NCI-H510A (cell line): Measurements from ENCODE around the gene CYP2J2.
"Not testable (repeated sequence)": the region's sequence is repeated elsewhere in the genome, so short reads cannot be mapped to it uniquely, and the experiment has no call there.

Source experiments
- DNase-seq: peaks from one replicate; lab custom pipeline; 2025; lab: John Stamatoyannopoulos, UW

CYP2J2 gene

DNA sequence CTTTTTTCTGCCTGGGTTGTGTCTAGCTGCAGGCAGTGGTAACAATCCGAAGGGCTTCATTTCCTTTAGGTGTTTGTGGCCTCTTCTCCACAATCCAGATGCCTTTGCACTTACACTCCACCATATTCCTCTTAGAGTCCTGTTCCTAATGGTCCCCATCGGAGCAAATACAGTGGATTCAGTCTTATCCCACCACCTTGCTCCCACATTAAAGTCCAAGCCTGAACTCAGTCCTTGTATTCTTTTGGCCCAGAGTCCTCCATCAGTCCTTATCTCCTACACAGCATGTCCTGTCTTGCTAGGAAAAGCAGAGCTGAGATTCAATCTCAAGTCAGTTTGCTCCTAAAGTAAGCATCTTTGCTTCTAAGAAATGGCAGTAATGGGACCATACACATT lies 8.8 kb downstream of the CYP2J2 start:
- no peak for DNase-seq

DNA sequence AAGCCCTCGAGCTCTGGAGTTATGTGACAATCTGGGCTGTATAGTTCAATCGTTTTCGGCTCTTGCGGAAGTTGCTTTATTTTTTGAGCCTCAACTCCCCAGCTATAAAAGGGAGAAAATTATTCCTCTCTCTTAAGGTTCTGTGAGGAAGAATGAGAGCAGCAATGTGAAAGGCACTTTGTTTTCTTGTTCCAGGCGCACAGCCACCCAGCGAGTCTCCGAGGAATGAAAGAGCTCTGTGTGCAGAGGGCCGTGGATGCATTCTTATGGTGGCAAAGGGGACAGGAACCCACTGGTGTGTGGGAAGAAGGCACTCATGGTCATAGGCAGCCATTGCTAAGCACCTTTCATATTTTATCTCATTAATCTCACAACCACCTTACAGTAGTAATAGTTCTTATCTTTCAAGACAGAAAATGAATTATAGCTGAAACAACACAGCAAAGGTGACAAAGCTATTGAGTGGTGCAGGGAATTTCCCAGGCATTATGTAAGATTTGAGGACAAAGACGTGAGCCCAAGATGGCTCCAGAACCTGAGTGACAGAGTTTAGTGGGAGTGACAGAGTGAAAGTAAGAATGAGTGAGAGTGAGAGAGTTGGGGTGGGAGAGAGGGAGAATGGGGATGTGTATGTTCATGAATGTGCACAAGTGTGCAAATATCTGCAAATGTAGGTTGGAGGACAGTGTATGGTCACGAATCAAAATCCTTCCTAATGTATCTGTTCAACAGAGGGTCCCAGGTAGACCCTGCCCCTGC lies 9.4 kb downstream of the CYP2J2 start:
- DNase-seq: no peak

DNA sequence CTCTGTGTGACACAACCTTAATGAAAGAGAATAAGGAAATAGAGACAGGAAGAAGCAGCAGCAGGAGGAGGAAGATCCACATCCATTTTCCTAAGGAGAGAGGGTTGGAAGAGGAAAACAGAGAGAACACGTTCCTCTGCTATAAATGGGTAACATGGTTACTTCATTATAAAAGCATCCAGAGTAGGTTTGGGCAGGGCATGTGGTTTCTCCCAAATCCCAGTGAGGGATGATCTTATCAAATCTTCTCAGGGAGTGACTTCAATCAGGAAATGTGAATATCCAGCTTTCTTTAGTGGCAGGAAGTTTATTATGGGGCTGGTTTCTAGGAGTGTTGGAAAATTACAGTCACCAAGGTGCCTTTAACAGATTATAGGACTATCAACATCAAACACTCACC lies 11.1 kb downstream of the CYP2J2 start:
- DNase-seq: no peak

GRCh38 chr1:59914791-59915286 lies 11.7 kb downstream of the CYP2J2 start:
- not testable (repeated sequence) for DNase-seq

GRCh38 chr1:59908682-59909081 lies 17.9 kb downstream of the CYP2J2 start:
- DNase-seq: no peak

- DNase-seq: no peak
These were observed 18.5 kb downstream of the CYP2J2 start for GRCh38 chr1:59908084-59908483.

DNA sequence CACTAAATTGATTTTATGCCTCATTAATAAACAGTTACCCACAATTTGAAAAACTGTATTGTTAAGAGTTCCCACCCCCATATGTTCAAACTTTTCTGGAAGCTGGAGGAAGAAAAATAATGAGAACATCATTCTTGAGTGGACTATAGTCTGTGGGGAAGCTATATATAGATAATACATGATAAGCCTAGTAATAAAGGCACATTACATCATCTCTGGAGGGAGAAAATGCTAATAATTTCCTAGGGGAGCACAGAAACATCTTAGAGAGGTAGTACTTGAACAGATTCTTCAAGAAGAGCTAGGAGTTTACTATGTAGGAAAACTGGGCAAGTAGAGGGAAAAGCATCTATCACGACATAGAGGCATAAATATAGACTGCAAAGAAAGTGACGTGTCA lies 19.6 kb downstream of the CYP2J2 start:
- DNase-seq: no peak

GRCh38 chr1:59903141-59903754 lies 23.3 kb downstream of the CYP2J2 start:
- no peak for DNase-seq

DNA sequence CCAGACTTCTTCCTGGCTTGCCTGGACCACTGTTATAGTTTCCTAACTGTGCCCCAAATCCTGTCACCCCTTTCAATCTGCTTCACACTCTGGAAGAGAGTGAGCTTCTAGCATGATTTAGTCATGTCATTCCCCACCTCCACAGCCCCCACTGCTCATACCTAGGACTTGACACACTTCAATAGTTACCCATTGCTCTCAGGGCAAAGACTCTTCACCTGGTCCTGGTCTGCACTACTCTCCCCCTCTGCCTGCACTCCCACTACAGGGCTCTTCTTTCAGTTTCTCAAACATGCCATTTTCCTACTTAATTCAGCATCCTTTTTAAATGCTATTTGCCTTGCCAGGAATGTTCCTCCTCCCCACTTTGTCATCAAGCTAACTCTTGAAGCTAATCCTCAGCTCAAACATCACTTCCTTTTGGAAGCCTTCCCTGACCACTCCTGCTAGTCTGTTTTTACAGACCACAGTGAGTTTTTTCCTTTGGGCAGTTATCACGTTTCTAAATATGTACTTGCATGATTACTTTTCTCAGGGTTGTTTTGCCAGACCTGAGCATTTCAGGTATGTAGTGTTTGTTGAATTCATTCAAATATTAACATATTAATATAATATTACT lies 24.7 kb downstream of the CYP2J2 start:
- no peak for DNase-seq

- no peak for DNase-seq
These were observed 25.9 kb downstream of the CYP2J2 start for GRCh38 chr1:59900640-59901039.

DNA sequence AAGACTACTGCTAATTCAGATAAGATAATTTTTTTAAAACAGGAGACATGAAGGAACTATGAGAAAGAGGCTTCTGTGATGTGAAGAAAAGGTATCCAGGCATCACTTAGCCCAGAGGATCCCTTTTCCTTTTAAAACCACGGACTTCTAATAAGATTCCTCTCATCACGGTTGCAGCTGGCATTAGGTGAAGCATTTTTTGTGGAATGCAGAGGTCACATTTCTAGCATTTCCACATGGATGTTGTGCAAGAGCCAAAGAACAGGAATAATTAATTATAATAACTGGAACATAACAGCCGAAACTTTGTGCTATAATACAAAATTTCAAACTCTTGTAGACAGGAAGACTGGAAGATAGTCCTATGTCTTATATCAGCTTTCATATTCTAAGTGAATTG lies 27.6 kb downstream of the CYP2J2 start:
- DNase-seq: no peak

GRCh38 chr1:59897165-59897564 lies 29.4 kb downstream of the CYP2J2 start:
- DNase-seq: no peak

DNA sequence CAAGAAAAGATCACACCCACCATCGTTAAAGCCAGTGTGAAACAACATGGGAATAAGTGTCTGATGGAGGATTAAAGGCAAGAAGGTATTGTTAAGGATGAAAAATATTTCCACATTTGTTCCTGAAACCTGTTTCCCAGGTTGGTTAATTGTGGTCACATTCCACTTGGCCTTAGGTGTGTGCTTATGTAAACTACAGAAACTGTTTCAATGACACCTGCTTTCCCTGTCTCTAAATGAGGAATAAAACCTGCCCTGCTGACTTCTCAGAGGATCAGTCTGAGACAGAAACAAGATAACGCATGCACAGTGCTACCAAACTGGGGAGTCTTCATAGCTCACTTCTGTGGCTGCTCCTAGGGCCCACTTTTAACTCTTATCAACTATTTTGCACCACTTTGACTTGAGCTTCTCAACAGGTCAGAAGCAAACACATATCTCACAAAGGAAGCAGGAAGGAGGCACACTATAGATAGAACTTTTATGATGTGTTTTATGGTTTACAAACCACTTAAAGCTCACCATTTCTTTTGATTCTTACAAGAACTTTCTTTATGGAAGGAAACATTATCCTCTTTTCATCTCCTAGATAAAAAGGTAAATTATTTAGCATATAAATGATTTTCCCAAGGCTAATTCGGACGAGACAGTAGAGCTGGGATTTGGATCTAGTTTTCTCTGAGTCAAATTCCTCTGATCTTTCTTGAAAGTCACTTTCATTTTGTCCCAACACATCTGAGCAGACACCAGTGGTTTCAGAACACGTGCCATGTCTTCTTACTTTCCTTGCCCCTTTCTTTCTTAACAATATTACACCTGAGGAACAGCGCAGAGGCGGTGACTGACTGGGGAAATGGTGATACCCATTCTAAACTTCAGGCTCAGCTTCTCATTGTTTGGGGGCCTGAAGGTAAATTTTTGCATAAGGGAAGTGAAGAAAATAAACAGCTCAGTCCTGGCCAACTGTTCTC lies 33.4 kb downstream of the CYP2J2 start:
- peak; percentile 53 for DNase-seq

DNA sequence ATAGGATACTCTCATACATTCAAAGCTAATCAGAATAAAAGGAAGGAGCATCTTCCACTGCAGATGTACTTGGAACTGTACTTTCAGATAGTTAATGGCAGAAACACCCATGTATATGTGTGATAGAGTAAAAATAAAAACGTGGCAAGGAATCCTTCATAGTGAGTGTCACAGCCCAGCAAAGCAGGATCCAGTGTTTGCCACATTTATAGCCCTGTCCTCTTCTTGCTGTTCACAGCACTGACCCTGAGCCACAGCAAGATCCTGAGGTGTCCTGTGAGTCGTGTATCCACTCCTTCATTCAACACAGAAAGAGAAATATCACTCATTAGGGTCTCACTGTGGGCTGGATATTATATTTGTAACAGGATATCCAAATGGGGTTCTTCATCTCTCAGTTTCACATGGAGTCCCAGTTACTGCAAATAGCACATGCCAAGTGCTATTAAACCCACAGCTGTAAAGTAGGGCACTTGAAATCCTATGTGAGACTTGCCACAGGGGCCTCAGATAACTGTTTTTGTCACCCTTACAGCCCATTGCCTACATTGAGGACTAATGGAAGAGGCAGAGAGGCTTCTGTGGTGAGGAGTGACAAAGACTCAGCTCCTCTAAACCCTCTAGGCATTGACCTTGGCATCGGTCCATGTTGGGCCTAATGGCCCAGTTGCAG lies 41.3 kb downstream of the CYP2J2 start:
- DNase-seq: no peak

- DNase-seq: no peak
These were observed 45.8 kb downstream of the CYP2J2 start for GRCh38 chr1:59880735-59881134.

- no peak for DNase-seq
These were observed 46.5 kb downstream of the CYP2J2 start for GRCh38 chr1:59879996-59880505.

- peak; percentile 54 for DNase-seq
These were observed 47.0 kb downstream of the CYP2J2 start for GRCh38 chr1:59879574-59879973.

GRCh38 chr1:59878370-59878769 lies 48.2 kb downstream of the CYP2J2 start:
- no peak for DNase-seq

DNA sequence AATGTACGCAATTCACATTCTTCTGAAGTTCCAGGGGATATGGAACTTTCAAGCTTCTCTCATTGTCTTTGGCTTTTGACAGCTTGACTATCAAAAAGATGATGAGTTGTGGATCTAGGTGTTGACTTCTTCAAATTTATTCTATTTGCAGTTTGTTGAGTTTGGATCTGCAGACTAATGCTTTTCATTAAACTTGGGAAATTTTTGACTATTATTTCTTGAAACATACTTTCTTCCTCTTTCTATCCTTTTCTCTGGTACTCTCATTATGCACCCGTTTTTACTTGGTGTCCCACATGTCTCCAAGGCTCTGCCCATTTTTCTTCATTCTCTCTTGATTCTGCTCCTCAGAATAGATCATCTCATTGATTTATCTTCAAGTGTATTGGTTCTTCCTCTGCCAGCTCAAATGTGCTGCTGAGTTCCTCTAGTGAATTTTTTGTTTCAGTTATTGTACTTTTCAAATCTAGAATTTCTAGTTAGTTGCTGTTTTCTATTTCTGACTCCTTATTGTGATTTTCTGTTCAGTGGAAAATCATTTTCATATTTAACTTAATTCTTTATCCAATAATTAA lies 49.4 kb downstream of the CYP2J2 start:
- DNase-seq: no peak

- DNase-seq: no peak
These were observed 54.8 kb downstream of the CYP2J2 start for GRCh38 chr1:59871746-59872145.

GRCh38 chr1:59866462-59866861 lies 60.1 kb downstream of the CYP2J2 start:
- no peak for DNase-seq
